Measurements from ENCODE around the gene PSMA7. TPM values are rescaled to one million over a fixed set of nuclear protein-coding genes. Genes with fewer than 3 reads are reported as not detected.

The PSMA7 gene
- total RNA-seq (2014; rRNA removed; shearing (Covaris generic)) = 722 and 899 TPM in 2 replicates

- peak; percentile 93 for DNase-seq (ENCODE audit: low read depth)
Measured at GRCh38 chr20:62143081-62143956, at the start of gene PSMA7, which contains the start of gene SS18L1. PSMA7 (minus strand) TSS chr20:62143394; CDS start chr20:62143303, 91 bp downstream. SS18L1 (plus strand) TSS chr20:62143769; CDS start chr20:62143821, 52 bp downstream.

- DNase-seq (ENCODE audit: low read depth) = no peak
Measured at GRCh38 chr20:62192635-62193034, 49.4 kb upstream of the PSMA7 start.

- no peak for DNase-seq (ENCODE audit: low read depth)
Measured at GRCh38 chr20:62191781-62192559, 48.8 kb upstream of the PSMA7 start.

DNA sequence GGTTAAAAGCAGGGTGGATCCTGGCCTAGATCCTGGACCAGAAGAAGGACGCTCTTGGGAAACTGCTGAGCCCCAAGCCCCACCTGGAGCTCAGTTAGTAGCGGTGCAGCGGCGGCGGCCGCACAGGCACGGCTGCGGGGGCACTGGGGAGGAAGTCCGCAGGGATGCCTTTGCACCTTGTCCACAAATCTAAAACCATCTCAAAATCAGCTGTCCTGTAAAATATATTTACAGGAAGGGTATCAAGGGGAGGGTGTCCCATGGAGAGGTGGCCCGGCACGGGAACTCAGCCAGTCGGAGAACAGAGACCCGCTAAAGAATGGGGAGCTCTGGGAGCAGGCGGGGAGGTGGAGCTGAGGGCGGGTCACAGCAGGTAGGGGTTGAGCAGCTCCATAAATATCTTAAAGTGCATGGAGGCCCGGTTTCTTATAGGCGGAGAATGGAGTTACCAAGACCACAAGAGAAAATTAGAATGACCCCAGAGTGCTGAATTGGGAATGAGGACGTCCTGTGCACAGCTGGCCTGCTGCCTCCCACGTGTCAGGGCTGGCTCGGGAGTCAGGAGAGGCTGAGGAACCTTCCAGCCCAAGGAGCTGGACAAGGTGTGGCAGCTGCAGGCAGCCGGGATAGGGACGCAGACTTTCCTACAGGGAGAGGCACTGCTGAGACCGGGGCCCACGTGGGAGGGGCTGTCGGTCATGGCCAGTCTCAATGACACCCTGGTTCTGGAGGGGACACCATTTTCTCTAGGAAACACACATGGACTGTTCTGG lies 47.6 kb upstream of the PSMA7 start:
- no peak for DNase-seq (ENCODE audit: low read depth)

- DNase-seq (ENCODE audit: low read depth) = no peak
Measured at GRCh38 chr20:62186887-62187866, 44.0 kb upstream of the PSMA7 start.

DNA sequence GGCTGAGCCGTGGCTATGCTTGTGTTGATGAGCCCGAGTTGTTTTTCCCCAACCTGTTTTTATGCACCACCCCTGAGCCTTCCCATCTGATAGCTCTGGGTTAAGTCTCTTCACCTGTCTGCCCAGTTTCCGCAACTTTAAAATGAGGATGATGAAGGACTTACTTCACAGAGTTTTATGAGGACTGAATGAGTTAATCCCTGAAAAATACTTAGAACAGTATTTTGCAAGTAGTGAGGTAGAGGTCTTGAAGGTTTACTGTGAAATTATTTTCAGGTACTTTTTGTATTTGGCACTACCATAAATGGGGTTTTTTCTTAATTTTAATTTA lies 42.9 kb upstream of the PSMA7 start:
- no peak for DNase-seq (ENCODE audit: low read depth)

DNA sequence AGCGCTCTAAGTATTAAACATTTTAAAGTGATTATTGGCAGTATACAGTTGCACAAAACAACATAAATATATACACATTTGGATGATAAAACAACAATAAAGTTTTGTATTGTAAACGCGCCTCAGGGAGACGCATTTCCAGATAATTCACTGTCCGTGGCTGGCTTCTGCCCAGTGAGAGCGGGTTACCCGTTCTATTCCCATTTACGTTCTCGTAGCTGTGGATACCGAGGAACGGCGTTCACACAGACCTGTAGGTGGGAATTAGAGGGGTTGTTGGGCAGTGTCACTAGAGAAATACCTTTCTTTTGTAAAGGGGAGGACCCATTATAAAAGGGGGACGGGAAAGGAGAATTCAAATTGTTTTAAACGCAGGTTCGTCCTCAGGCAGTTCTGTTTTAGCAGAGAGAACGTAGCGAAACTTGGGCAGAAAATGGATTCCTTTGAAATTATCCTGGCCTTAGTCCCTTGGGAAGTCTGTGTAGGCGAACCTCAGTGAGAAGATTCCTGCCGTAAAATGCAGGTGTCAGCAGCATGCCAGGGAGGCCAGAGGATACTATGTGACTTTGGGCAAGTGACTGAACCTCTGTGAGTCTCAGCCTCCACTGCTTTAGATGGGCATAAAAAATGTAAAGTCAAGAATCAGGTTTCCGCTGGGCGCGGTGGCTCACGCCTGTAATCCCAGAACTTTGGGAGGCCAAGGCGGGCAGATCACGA lies 40.4 kb upstream of the PSMA7 start:
- no peak for DNase-seq (ENCODE audit: low read depth)

GRCh38 chr20:62182469-62183425 lies 39.6 kb upstream of the PSMA7 start, which contains the start of gene MTG2:
MTG2 (plus strand) TSS chr20:62183028; CDS start chr20:62193421, 10,393 bp downstream.
- peak; percentile 97 for DNase-seq (ENCODE audit: low read depth)

- no peak for DNase-seq (ENCODE audit: low read depth)
Measured at GRCh38 chr20:62181808-62182207, 38.6 kb upstream of the PSMA7 start.

DNA sequence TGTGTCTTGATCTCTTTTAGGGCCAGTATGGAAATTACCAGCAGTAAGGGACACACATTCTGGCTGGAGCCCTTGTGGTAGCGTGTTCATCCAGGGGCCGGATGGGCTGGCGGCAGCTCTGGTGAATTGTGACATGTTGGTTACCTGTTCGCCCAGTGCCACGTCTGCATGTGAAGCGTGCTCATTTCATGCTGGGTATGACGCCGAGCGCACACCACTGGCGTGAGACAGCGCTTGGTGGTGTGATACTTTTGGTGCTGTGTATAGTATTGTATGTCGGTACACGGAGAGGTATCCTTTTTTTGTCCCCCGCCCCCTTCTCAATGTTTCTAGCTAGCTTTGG lies 35.9 kb upstream of the PSMA7 start:
- no peak for DNase-seq (ENCODE audit: low read depth)

- no peak for DNase-seq (ENCODE audit: low read depth)
Measured at GRCh38 chr20:62178316-62179161, 35.3 kb upstream of the PSMA7 start.

DNA sequence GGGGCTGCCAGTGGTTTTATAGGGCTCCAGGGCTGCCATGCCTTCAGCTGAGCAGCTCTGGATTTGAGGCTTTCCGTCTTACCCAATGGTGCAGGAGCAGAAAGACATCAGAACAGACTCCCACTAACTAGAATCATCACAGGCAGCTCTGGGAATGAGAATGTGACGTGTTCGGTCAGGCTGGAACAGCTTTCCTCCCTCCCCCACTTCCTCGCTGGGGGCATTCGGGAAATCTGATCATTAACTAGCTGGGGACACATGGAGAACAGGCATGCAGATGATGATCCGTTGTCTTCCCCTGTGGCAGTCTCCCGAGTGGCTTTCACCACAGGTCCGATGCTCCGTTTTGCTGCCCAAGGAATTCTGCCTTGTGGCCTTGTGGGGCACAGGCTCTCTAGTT lies 34.1 kb upstream of the PSMA7 start:
- DNase-seq (ENCODE audit: low read depth) = no peak

- no peak for DNase-seq (ENCODE audit: low read depth)
Measured at GRCh38 chr20:62176866-62177265, 33.7 kb upstream of the PSMA7 start.

DNA sequence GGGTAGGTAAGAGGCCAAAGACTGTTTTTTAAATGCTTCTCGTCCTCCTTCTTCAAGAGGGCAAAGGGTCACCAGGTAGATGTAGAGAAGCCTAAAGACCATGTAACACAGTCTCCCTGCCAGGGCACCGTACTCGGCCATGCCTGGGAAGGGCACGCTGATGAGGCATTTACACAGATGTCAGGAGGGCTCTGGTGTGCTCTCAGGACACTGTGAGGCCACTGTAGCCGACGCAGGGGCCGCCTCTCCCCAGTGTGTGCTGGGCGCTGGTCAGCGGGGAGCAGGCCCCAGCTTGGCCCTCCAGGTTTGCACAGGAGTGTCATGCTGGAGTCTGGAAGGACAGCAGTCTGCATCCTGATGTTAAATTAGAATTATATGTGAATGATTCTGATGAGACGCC lies 32.5 kb upstream of the PSMA7 start:
- no peak for DNase-seq (ENCODE audit: low read depth)

DNA sequence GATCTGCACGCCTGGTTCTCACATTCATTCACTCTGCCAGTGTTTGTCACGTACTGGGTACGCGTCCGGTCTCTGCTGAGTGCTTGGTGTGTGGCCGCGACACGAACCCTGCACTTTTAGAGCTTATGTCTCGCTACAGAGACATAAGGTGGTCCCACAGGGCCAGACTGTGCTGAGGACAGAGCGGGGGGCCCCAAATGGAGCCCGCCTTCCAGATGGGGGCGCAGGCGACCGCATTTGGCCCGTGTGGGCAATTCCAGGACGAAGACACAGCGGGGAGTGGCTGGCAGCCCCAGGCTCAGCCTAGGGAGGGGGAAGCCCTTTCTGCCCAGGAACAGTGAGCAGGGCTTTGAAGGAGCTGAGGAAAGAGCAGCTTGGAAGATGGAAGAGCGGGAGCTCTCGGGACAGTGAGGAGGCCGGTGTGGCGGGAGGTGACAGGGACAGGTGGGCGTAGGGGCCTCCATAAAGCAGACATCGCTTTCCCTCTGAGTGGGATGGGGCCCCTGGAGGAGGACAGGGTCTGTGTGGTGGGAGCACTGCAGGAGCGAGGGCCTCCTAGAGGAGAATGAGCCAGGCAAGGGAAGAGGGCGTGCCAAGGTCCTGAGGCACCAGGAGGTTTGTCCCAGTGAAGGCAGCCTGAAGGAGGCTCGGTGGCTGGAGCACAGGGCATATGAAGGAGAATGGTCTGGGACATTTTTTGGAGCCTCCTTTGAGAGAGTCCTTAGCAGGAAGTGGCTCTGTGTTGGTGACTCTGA lies 31.9 kb upstream of the PSMA7 start:
- no peak for DNase-seq (ENCODE audit: low read depth)

- no peak for DNase-seq (ENCODE audit: low read depth)
Measured at GRCh38 chr20:62174021-62174804, 31.0 kb upstream of the PSMA7 start.

- DNase-seq (ENCODE audit: low read depth) = no peak
Measured at GRCh38 chr20:62172666-62173065, 29.5 kb upstream of the PSMA7 start.
